ENCODE data around the gene SLC15A5. TPM values are rescaled to one million over a fixed set of nuclear protein-coding genes. Genes with fewer than 3 reads are reported as not detected.

The SLC15A5 gene, protein sequence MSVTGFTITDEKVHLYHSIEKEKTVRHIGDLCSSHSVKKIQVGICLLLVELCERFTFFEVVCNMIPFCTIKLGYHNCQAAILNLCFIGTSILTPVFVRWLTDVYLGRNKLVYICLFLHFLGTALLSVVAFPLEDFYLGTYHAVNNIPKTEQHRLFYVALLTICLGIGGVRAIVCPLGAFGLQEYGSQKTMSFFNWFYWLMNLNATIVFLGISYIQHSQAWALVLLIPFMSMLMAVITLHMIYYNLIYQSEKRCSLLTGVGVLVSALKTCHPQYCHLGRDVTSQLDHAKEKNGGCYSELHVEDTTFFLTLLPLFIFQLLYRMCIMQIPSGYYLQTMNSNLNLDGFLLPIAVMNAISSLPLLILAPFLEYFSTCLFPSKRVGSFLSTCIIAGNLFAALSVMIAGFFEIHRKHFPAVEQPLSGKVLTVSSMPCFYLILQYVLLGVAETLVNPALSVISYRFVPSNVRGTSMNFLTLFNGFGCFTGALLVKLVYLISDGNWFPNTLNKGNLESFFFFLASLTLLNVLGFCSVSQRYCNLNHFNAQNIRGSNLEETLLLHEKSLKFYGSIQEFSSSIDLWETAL
- not detected for total RNA-seq
- not detected for total RNA-seq (2013)

DNA sequence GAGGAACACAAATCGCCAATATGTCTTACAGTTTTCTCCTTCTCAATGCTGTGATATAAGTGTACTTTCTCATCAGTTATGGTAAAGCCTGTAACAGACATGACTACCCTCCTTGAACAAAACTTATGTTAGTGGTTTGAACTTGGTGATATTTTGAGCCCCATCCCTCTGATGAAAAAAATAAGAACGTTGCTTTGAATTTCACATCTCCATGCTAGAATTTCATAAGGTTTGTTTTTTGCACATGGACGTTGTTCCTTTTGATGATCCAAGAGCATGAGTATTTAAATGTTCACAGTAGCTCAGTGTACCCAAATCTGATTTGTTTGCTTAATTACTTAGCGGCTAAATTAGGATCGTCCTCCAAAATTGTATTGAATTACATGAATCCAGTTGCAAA is at the start of gene SLC15A5:
TSS of gene SLC15A5 (minus strand) at position 101 of the 400 bp plus-strand sequence. CDS start at position 101, 0 bp downstream.
- no peaks in the 10 kb centered on the region for H3K4me1 ChIP-seq (ENCODE audit: control insufficient read depth, insufficient read depth, low read length)
- Mint-ChIP-seq H3K27me3 (ENCODE audit: low read depth in 2 of 2) (no peaks in the 10 kb centered on the region), H3K4me3 (no peak within 1 kb of the TSS), H3K9me3 (peaks cover 9 to 10% of the 10 kb centered on the region in 2 donors), H3K27ac (no peak within 1 kb of the TSS), H3K4me1 (no peaks in the 10 kb centered on the region), H3K36me3 (no peaks in the 10 kb centered on the region)
- intact Hi-C loops (cut with micrococcal nuclease) = no loop called here
- whole genome bisulfite sequencing (ENCODE audit: insufficient coverage) = 89% methylated on average over 4 of the region's 5 CpGs
- ATAC-seq (no peak), DNase-seq (no peak)
- no peaks in the 10 kb centered on the region for H3K36me3 ChIP-seq (ENCODE audit: control insufficient read depth, insufficient read depth, low read length)
- H3K27me3 ChIP-seq (ENCODE audit: control insufficient read depth, insufficient read depth, low read length) = no peaks in the 10 kb centered on the region
- TF ChIP-seq, protein P1, sequence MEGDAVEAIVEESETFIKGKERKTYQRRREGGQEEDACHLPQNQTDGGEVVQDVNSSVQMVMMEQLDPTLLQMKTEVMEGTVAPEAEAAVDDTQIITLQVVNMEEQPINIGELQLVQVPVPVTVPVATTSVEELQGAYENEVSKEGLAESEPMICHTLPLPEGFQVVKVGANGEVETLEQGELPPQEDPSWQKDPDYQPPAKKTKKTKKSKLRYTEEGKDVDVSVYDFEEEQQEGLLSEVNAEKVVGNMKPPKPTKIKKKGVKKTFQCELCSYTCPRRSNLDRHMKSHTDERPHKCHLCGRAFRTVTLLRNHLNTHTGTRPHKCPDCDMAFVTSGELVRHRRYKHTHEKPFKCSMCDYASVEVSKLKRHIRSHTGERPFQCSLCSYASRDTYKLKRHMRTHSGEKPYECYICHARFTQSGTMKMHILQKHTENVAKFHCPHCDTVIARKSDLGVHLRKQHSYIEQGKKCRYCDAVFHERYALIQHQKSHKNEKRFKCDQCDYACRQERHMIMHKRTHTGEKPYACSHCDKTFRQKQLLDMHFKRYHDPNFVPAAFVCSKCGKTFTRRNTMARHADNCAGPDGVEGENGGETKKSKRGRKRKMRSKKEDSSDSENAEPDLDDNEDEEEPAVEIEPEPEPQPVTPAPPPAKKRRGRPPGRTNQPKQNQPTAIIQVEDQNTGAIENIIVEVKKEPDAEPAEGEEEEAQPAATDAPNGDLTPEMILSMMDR (IDR thresholded peaks at IDR 0.05) = no peak
- no peak within 1 kb of the TSS for H3K4me3 ChIP-seq (ENCODE audit: low read length)
- H3K9me3 ChIP-seq (ENCODE audit: control insufficient read depth, insufficient read depth, low read length) = no peaks in the 10 kb centered on the region
- H3K27ac ChIP-seq (ENCODE audit: low read length) = no peak within 1 kb of the TSS

DNA sequence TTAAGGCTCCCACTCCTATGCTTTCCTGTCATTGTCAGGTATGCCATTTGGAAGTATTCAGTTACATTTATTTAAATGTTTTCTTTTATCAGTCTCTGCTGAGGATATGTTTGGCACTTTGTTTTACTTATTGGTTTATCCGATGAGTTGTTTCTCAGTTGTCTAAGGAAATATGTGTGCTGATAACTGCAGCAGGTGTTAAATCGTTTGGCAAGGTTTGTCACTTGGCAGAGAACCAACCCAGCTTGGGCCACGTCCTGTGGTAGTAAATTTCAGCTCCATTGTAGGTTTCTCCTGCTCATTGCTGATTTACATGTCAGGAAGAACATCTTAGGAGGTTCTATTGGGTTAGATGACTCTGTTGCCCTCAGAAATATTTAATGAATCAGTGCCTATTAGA is 47.9 kb upstream of the SLC15A5 start:
- ATAC-seq = no peak
- Histone ChIP-seq H3K27me3 (ENCODE audit: control insufficient read depth, insufficient read depth, low read length) (no peaks in the 10 kb centered on the region), H3K4me3 (ENCODE audit: low read length) (no peak overlapping the region), H3K36me3 (ENCODE audit: control insufficient read depth, insufficient read depth, low read length) (no peaks in the 10 kb centered on the region), H3K4me1 (ENCODE audit: control insufficient read depth, insufficient read depth, low read length) (no peaks in the 10 kb centered on the region), H3K9me3 (ENCODE audit: control insufficient read depth, insufficient read depth, low read length) (no peaks in the 10 kb centered on the region), H3K27ac (ENCODE audit: low read length) (no peak overlapping the region)
- WGBS (ENCODE audit: insufficient coverage) = 7% methylated on average over 3 of the region's 3 CpGs
- Mint-ChIP-seq H3K4me3 (no peak overlapping the region), H3K4me1 (no peaks in the 10 kb centered on the region), H3K27me3 (ENCODE audit: low read depth in 2 of 2) (no peaks in the 10 kb centered on the region), H3K36me3 (no peaks in the 10 kb centered on the region), H3K9me3 (peaks cover 13 to 23% of the 10 kb centered on the region in 2 donors), H3K27ac (no peak overlapping the region)
- DNase-seq = no peak
- TF ChIP-seq, protein P1 (IDR thresholded peaks at IDR 0.05) = no peak
- intact Hi-C loops (cut with micrococcal nuclease) = no loop called here

DNA sequence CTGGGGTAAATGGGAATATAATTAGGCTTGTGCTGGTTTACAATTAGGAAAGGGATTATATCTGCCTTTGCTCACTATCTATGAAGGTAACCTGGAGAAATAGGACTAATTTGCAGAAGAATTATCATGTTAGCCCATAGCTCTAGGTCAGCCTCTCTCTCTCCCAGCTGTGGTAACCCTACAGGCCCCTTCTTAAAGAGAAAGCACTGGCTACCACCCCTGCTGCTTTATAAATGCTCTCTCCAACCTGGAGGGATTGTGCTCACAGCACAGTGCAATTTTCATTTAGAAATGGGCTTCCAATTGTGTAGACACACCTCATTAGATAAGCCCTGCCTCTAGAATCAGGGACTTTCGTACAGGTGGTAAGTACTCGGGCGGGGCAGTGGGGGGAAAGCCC is 47.3 kb upstream of the SLC15A5 start:
- Mint-ChIP-seq H3K27ac (no peak overlapping the region), H3K27me3 (ENCODE audit: low read depth in 2 of 2) (no peaks in the 10 kb centered on the region), H3K36me3 (no peaks in the 10 kb centered on the region), H3K9me3 (peaks cover 13 to 25% of the 10 kb centered on the region in 2 donors), H3K4me3 (no peak overlapping the region), H3K4me1 (no peaks in the 10 kb centered on the region)
- H3K27ac ChIP-seq (ENCODE audit: low read length) = no peak overlapping the region
- no peaks in the 10 kb centered on the region for H3K36me3 ChIP-seq (ENCODE audit: control insufficient read depth, insufficient read depth, low read length)
- intact Hi-C loops (cut with micrococcal nuclease) = no loop called here
- H3K4me3 ChIP-seq (ENCODE audit: low read length) = no peak overlapping the region
- WGBS (ENCODE audit: insufficient coverage) = 100% methylated on average over 2 of the region's 3 CpGs
- H3K9me3 ChIP-seq (ENCODE audit: control insufficient read depth, insufficient read depth, low read length) = no peaks in the 10 kb centered on the region
- TF ChIP-seq, protein P1 (IDR thresholded peaks at IDR 0.05) = no peak
- DNase-seq (no peak), ATAC-seq (no peak)
- no peaks in the 10 kb centered on the region for H3K27me3 ChIP-seq (ENCODE audit: control insufficient read depth, insufficient read depth, low read length)
- H3K4me1 ChIP-seq (ENCODE audit: control insufficient read depth, insufficient read depth, low read length) = no peaks in the 10 kb centered on the region

All from natural killer cell (primary cell).